Raji (cell line): ENCODE measurements around the gene TIGIT.

Source experiments
- POLR2A ChIP-seq: IDR thresholded peaks from 2 replicates; pipeline ENCODE4 v1.6.1; 2011; ENCODE audit warnings: low read depth, low read length, control low read depth; ENCODE audit not compliant: insufficient read depth

TIGIT gene

GRCh38 chr3:114293838-114294535, at the start of gene TIGIT:
TSS of gene TIGIT (plus strand) at chr3:114294028. CDS start at chr3:114294062, 34 bp downstream.
- no peak for TF ChIP-seq POLR2A

- no peak for TF ChIP-seq POLR2A
Observed at GRCh38 chr3:114252954-114253353, 40.9 kb upstream of the TIGIT start.

- no peak for TF ChIP-seq POLR2A
Observed at GRCh38 chr3:114253505-114253904, 40.3 kb upstream of the TIGIT start.

- TF ChIP-seq POLR2A = no peak
Observed at GRCh38 chr3:114259566-114259965, 34.3 kb upstream of the TIGIT start.

- no peak for TF ChIP-seq POLR2A
Observed at GRCh38 chr3:114260152-114260551, 33.7 kb upstream of the TIGIT start.

GRCh38 chr3:114270019-114270418, 23.8 kb upstream of the TIGIT start:
- no peak for TF ChIP-seq POLR2A

- no peak for TF ChIP-seq POLR2A
Observed at GRCh38 chr3:114272271-114272670, 21.6 kb upstream of the TIGIT start.

GRCh38 chr3:114274929-114275328, 18.9 kb upstream of the TIGIT start:
- no peak for TF ChIP-seq POLR2A

GRCh38 chr3:114284644-114285043, 9.2 kb upstream of the TIGIT start:
- TF ChIP-seq POLR2A = no peak

GRCh38 chr3:114285648-114286230, 8.1 kb upstream of the TIGIT start:
- no peak for TF ChIP-seq POLR2A

GRCh38 chr3:114286266-114286665, 7.6 kb upstream of the TIGIT start:
- no peak for TF ChIP-seq POLR2A

- no peak for TF ChIP-seq POLR2A
Observed at GRCh38 chr3:114290911-114291901, 2.6 kb upstream of the TIGIT start.

- TF ChIP-seq POLR2A = no peak
Observed at GRCh38 chr3:114294940-114295480, 1.2 kb downstream of the TIGIT start.

GRCh38 chr3:114295946-114296345, 2.1 kb downstream of the TIGIT start:
- TF ChIP-seq POLR2A = no peak

- no peak for TF ChIP-seq POLR2A
Observed at GRCh38 chr3:114299421-114299820, 5.6 kb downstream of the TIGIT start.

- no peak for TF ChIP-seq POLR2A
Observed at GRCh38 chr3:114299941-114300624, 6.3 kb downstream of the TIGIT start.
